ENCODE measurements around the gene GALNT12. TPM values are rescaled to one million over a fixed set of nuclear protein-coding genes. Genes with fewer than 3 reads are reported as not detected.

GALNT12 gene
- total RNA-seq, 5 donors from 2014 or later (not counting 1 experiment from before 2014, with no cell fraction given) = 9.5 to 11.7 (median 11.6) TPM

DNA sequence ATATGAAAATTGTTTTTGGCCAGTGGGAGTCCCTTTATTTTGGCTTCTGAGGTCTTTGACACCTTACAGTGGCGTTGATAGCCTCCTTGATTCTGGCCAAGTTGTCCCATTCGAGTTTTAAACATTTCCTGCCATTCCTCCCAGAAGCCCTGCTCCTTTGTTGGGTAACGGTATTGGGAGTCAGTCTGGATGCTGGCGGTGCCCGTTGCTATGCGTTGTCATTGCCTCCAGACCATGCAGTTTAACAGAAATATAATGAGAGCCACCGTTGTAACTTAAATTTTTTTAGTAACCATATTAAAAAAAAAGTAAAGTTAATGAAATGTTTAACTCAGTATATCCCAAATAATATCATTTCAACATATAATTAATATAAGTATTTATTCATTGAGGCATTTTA is 35.0 kb downstream of the GALNT12 start:
- 90% methylated on average over 2 of the region's 7 CpGs for WGBS (ENCODE audit: insufficient coverage)
- ATAC-seq (replicated peaks in 1 of 4) (no peak), DNase-seq (no peak)
- Histone ChIP-seq H3K27me3 (replicated peaks in 1 of 2; ENCODE audit: control insufficient read depth in 2 of 2, extremely low read depth in 1 of 2, insufficient read depth in 2 of 2, low read length in 1 of 2) (no peaks in the 10 kb centered on the region), H3K4me1 (ENCODE audit: control insufficient read depth in 1 of 2, extremely low read depth in 1 of 2, insufficient read depth in 2 of 2, low read length in 2 of 2) (no peaks in the 10 kb centered on the region), H3K4me3 (ENCODE audit: control insufficient read depth in 1 of 2, extremely low read depth in 1 of 2, low read length in 1 of 2) (no peak overlapping the region), H3K36me3 (ENCODE audit: control insufficient read depth in 2 of 2, extremely low read depth in 1 of 2, insufficient read depth in 1 of 2, low read length in 1 of 2) (peaks cover 0 to 10% of the 10 kb centered on the region in 2 donors), H3K27ac (ENCODE audit: low read length) (no peak overlapping the region), H3K9me3 (no peaks in the 10 kb centered on the region)
- H3K9me3 Mint-ChIP-seq = no peaks in the 10 kb centered on the region
- H3K4me3 Mint-ChIP-seq = no peak overlapping the region
- CTCF ChIA-PET = no interaction called here
- peaks cover 42% of the 10 kb centered on the region for H3K36me3 Mint-ChIP-seq
- POLR2A ChIA-PET = interaction anchor here (0.6 to 0.7 kb wide), 3 partner anchors 172 to 1678 kb away, joined by 3 to 4 read pairs (median 4); no protein-coding TSS in a partner anchor
- H3K27ac Mint-ChIP-seq = no peak overlapping the region
- no peaks in the 10 kb centered on the region for H3K27me3 Mint-ChIP-seq
- H3K4me1 Mint-ChIP-seq = no peaks in the 10 kb centered on the region

DNA sequence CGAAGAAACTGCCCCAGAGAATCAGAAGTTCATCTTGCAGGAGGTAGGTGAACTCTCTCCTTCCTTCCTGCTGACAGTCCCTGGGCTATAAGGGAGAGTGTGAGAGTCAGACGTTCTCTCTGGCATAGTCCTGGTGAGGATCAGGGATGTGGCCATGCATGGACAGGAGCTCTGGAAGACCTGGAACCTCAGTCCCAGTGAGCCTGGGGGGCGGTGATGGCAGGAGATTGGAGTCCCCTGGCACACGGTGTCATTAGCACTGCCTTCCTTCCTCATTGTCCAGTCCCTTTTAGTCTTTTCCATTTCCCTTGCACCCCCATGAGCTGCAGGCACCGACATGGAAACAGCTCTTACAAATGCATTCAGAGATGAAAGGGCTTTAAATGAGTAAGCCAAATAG is 38.6 kb downstream of the GALNT12 start:
- H3K27me3 ChIP-seq (replicated peaks in 1 of 2; ENCODE audit: control insufficient read depth in 2 of 2, extremely low read depth in 1 of 2, insufficient read depth in 2 of 2, low read length in 1 of 2) = no peaks in the 10 kb centered on the region
- ChIA-PET POLR2A (no interaction called here), CTCF (interaction anchor here (0.6 to 1.0 kb wide), 4 partner anchors 9 to 1364 kb away, joined by 3 to 4 read pairs (median 4); no protein-coding TSS in a partner anchor)
- peaks cover 4 to 7% (median 4%) of the 10 kb centered on the region in 3 donors for H3K4me1 Mint-ChIP-seq
- DNase-seq (no peak), ATAC-seq (replicated peaks in 1 of 4) (no peak)
- no peak overlapping the region for H3K4me3 ChIP-seq (ENCODE audit: control insufficient read depth in 1 of 2, extremely low read depth in 1 of 2, low read length in 1 of 2)
- H3K9me3 Mint-ChIP-seq = no peaks in the 10 kb centered on the region
- H3K36me3 ChIP-seq (ENCODE audit: control insufficient read depth in 2 of 2, extremely low read depth in 1 of 2, insufficient read depth in 1 of 2, low read length in 1 of 2) = peaks cover 0 to 7% of the 10 kb centered on the region in 2 donors
- H3K27ac ChIP-seq (ENCODE audit: low read length) = no peak overlapping the region
- no peak overlapping the region for H3K4me3 Mint-ChIP-seq
- no peaks in the 10 kb centered on the region for H3K9me3 ChIP-seq
- H3K27me3 Mint-ChIP-seq = no peaks in the 10 kb centered on the region
- H3K27ac Mint-ChIP-seq = no peak overlapping the region
- H3K36me3 Mint-ChIP-seq = peaks cover 28% of the 10 kb centered on the region
- 88% methylated on average over 3 of the region's 5 CpGs for WGBS (ENCODE audit: insufficient coverage)
- peaks cover 0 to 3% of the 10 kb centered on the region in 2 experiments for H3K4me1 ChIP-seq (ENCODE audit: control insufficient read depth in 1 of 2, extremely low read depth in 1 of 2, insufficient read depth in 2 of 2, low read length in 2 of 2)

DNA sequence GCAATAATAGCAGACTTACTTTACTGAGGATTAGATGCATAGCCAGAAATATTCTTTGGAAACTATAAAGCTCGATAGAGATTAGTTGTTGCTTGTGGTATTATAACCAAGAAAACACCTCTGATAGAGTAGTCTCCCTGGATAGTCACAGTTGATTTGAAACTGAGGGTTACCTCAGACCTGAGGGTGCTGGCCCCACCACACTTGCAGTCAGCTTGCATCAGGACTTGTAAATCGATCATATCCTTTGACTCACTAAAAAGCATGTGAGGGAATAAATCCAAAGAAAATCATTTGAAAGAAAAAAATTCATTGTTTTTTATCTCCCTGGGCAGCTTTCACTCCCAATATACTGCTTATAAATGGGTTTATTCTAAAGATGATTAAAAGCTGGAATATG is 39.4 kb downstream of the GALNT12 start:
- H3K4me3 ChIP-seq (ENCODE audit: control insufficient read depth in 1 of 2, extremely low read depth in 1 of 2, low read length in 1 of 2) = no peak overlapping the region
- no peaks in the 10 kb centered on the region for H3K27me3 ChIP-seq (replicated peaks in 1 of 2; ENCODE audit: control insufficient read depth in 2 of 2, extremely low read depth in 1 of 2, insufficient read depth in 2 of 2, low read length in 1 of 2)
- no peak overlapping the region for H3K27ac ChIP-seq (ENCODE audit: low read length)
- Mint-ChIP-seq H3K4me3 (no peak overlapping the region), H3K27me3 (no peaks in the 10 kb centered on the region), H3K4me1 (peaks cover 6 to 10% (median 7%) of the 10 kb centered on the region in 3 donors), H3K9me3 (no peaks in the 10 kb centered on the region), H3K36me3 (peaks cover 23% of the 10 kb centered on the region), H3K27ac (no peak overlapping the region)
- H3K4me1 ChIP-seq (ENCODE audit: control insufficient read depth in 1 of 2, extremely low read depth in 1 of 2, insufficient read depth in 2 of 2, low read length in 2 of 2) = peaks cover 0 to 3% of the 10 kb centered on the region in 2 experiments
- WGBS (ENCODE audit: insufficient coverage) = no CpG with 5 or more reads among the region's 2 CpGs
- no peaks in the 10 kb centered on the region for H3K9me3 ChIP-seq
- POLR2A ChIA-PET = interaction anchor here in 1 of 2 donors (0.6 kb wide), 1 partner anchor 1770 kb away, joined by 8 read pairs; no protein-coding TSS in a partner anchor
- DNase-seq (no peak), ATAC-seq (replicated peaks in 1 of 4) (no peak)
- H3K36me3 ChIP-seq (ENCODE audit: control insufficient read depth in 2 of 2, extremely low read depth in 1 of 2, insufficient read depth in 1 of 2, low read length in 1 of 2) = peaks cover 0 to 7% of the 10 kb centered on the region in 2 donors
- CTCF ChIA-PET = interaction anchor here (0.6 to 2.6 kb wide), 13 partner anchors 8 to 1474 kb away, joined by 3 to 16 read pairs (median 4); no protein-coding TSS in a partner anchor

DNA sequence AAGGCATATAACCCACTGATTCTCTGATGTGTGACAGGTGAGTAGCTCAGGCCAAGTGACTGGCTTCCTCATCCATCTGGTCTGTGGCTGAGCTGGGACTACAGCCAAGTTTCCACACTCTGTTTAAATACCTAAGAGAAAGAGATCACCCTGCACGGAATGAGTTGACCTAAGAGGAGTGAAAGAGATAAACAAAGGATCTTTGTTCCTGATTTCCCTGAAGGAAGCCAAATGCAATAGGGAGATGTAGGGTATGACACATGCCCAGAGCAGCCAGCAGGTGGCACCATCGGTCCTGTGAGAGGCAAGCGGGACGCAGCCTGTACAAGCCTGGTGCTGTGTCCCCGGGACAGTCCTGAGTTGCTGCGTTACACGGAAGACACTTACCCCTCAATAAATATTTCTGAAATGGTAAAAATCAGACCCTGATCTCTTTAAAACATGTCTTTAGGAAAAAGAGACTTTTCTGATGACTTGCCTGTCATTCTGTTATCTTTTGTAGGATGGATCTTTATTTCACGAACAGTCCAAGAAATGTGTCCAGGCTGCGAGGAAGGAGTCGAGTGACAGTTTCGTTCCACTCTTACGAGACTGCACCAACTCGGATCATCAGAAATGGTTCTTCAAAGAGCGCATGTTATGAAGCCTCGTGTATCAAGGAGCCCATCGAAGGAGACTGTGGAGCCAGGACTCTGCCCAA is 41.1 kb downstream of the GALNT12 start:
- POLR2A ChIA-PET = no interaction called here
- Mint-ChIP-seq H3K9me3 (no peaks in the 10 kb centered on the region), H3K4me1 (peaks cover 6 to 10% (median 7%) of the 10 kb centered on the region in 3 donors), H3K4me3 (no peak overlapping the region), H3K27me3 (no peaks in the 10 kb centered on the region), H3K27ac (peak overlapping the region; percentile 13 to 30), H3K36me3 (peaks cover 21% of the 10 kb centered on the region)
- Histone ChIP-seq H3K27me3 (replicated peaks in 1 of 2; ENCODE audit: control insufficient read depth in 2 of 2, extremely low read depth in 1 of 2, insufficient read depth in 2 of 2, low read length in 1 of 2) (no peaks in the 10 kb centered on the region), H3K27ac (ENCODE audit: low read length) (no peak overlapping the region), H3K4me3 (ENCODE audit: control insufficient read depth in 1 of 2, extremely low read depth in 1 of 2, low read length in 1 of 2) (no peak overlapping the region), H3K9me3 (no peaks in the 10 kb centered on the region), H3K36me3 (ENCODE audit: control insufficient read depth in 2 of 2, extremely low read depth in 1 of 2, insufficient read depth in 1 of 2, low read length in 1 of 2) (peaks cover 0 to 7% of the 10 kb centered on the region in 2 donors), H3K4me1 (ENCODE audit: control insufficient read depth in 1 of 2, extremely low read depth in 1 of 2, insufficient read depth in 2 of 2, low read length in 2 of 2) (peaks cover 0 to 3% of the 10 kb centered on the region in 2 experiments)
- peak; percentile 87 to 94 (median 90) for ATAC-seq (replicated peaks in 1 of 4)
- 59% methylated on average over 10 of the region's 16 CpGs for WGBS (ENCODE audit: insufficient coverage)
- DNase-seq = peak; percentile 35 to 82 (median 62)
- CTCF ChIA-PET = interaction anchor here (0.6 to 2.6 kb wide), 10 partner anchors 9 to 1134 kb away, joined by 3 to 16 read pairs (median 5); no protein-coding TSS in a partner anchor

DNA sequence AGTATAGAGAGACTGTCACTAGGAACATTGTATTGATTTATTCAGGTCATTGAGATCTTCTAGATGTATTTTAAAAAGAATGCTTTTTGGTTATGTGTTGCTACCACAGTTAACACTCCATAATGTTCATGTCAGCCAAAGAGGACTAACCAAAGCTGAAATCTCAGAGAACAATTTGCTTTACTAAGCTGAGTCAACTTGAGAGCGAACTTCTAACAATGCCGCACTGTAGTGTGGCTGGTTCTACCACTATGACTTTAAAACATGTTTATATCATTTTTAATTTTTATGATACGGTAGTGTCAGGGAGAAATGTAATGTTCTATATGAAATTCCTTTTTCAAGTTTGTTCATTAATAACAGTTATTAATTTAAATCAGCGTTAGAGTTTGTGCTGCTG is 42.1 kb downstream of the GALNT12 start:
- no peak overlapping the region for H3K27ac Mint-ChIP-seq
- H3K4me3 Mint-ChIP-seq = no peak overlapping the region
- ATAC-seq (replicated peaks in 1 of 4) (no peak), DNase-seq (no peak)
- Histone ChIP-seq H3K36me3 (ENCODE audit: control insufficient read depth in 2 of 2, extremely low read depth in 1 of 2, insufficient read depth in 1 of 2, low read length in 1 of 2) (peaks cover 0 to 4% of the 10 kb centered on the region in 2 donors), H3K4me3 (ENCODE audit: control insufficient read depth in 1 of 2, extremely low read depth in 1 of 2, low read length in 1 of 2) (no peak overlapping the region), H3K4me1 (ENCODE audit: control insufficient read depth in 1 of 2, extremely low read depth in 1 of 2, insufficient read depth in 2 of 2, low read length in 2 of 2) (peaks cover 0 to 3% of the 10 kb centered on the region in 2 experiments), H3K27ac (ENCODE audit: low read length) (no peak overlapping the region), H3K27me3 (replicated peaks in 1 of 2; ENCODE audit: control insufficient read depth in 2 of 2, extremely low read depth in 1 of 2, insufficient read depth in 2 of 2, low read length in 1 of 2) (no peaks in the 10 kb centered on the region), H3K9me3 (no peaks in the 10 kb centered on the region)
- CTCF ChIA-PET = interaction anchor here (1.9 to 2.6 kb wide), 3 partner anchors 12 to 292 kb away, joined by 5 to 16 read pairs (median 12); no protein-coding TSS in a partner anchor
- peaks cover 6 to 10% (median 7%) of the 10 kb centered on the region in 3 donors for H3K4me1 Mint-ChIP-seq
- H3K27me3 Mint-ChIP-seq = no peaks in the 10 kb centered on the region
- peaks cover 0 to under 1% (median 0%) of the 10 kb centered on the region in 3 donors for H3K9me3 Mint-ChIP-seq
- peaks cover 17% of the 10 kb centered on the region for H3K36me3 Mint-ChIP-seq
- no CpG with 5 or more reads among the region's 4 CpGs for WGBS (ENCODE audit: insufficient coverage)
- POLR2A ChIA-PET = interaction anchor here in 1 of 2 donors (0.6 kb wide), 1 partner anchor 8 kb away, joined by 5 read pairs; no protein-coding TSS in a partner anchor

DNA sequence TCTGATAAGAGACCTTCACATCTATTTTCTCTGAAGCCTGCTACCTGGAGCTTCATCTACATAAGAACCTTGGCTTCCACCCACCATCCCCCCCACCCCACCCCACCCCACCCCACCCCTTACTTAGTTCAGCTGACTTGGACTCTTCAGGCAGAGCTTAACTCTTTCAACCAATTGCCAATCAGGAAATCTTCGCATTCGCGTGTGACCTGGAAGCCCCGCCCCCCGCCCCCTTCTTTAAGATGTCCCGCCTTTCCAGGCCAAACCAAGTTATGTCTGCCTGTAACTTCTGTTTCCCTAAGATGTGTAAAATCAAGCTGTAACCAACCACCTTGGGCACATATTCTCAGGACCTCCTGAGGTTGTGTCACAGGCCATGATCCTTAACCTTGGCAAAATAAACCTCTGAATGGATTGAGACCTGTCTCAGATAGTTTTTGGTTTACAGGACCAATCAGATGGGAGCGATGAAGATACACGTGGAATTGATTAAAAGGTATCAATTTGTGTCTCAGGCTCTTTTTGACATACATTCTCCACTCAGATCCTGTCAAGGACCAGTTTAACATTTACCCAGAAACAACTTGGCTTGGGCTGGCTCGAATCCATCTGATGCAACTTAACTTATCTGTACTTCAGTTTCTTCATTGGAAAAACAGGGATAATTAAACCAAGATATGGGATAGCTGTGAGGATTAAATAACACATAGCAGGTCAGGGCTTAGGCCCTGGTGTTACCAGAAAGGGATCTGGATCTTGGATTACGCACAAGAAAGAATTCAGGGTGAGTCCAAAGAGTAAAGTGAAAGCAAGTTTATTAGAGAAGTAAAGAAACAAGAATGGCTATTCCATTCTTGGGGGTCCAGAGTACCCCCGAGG is 43.6 kb downstream of the GALNT12 start:
- POLR2A ChIA-PET = no interaction called here
- Mint-ChIP-seq H3K9me3 (peaks cover 6 to 15% (median 7%) of the 10 kb centered on the region in 3 donors), H3K27me3 (peaks cover 0 to 1% of the 10 kb centered on the region in 2 donors), H3K4me3 (no peak overlapping the region), H3K36me3 (peaks cover 7% of the 10 kb centered on the region), H3K27ac (no peak overlapping the region), H3K4me1 (peaks cover 6 to 10% (median 7%) of the 10 kb centered on the region in 3 donors)
- Histone ChIP-seq H3K27me3 (replicated peaks in 1 of 2; ENCODE audit: control insufficient read depth in 2 of 2, extremely low read depth in 1 of 2, insufficient read depth in 2 of 2, low read length in 1 of 2) (peaks cover 0 to 3% of the 10 kb centered on the region in 2 experiments), H3K4me3 (ENCODE audit: control insufficient read depth in 1 of 2, extremely low read depth in 1 of 2, low read length in 1 of 2) (no peak overlapping the region), H3K27ac (ENCODE audit: low read length) (no peak overlapping the region), H3K36me3 (ENCODE audit: control insufficient read depth in 2 of 2, extremely low read depth in 1 of 2, insufficient read depth in 1 of 2, low read length in 1 of 2) (no peaks in the 10 kb centered on the region), H3K4me1 (ENCODE audit: control insufficient read depth in 1 of 2, extremely low read depth in 1 of 2, insufficient read depth in 2 of 2, low read length in 2 of 2) (peaks cover 0 to 3% of the 10 kb centered on the region in 2 experiments), H3K9me3 (no peaks in the 10 kb centered on the region)
- CTCF ChIA-PET = interaction anchor here (0.5 to 0.7 kb wide), 2 partner anchors 285 to 1346 kb away, joined by 3 to 7 read pairs; no protein-coding TSS in a partner anchor
- DNase-seq (no peak), ATAC-seq (replicated peaks in 1 of 4) (no peak)
- WGBS (ENCODE audit: insufficient coverage) = 100% methylated on average over 4 of the region's 11 CpGs
